NCI-H2227 (cell line): ENCODE data around the gene OR5K1.

Experiments
- DNase-seq: peaks from one replicate; lab custom pipeline; 2025; ENCODE audit not compliant: unreplicated experiment; lab: John Stamatoyannopoulos, UW

OR5K1 gene

GRCh38 chr3:98462901-98463300 is at the start of gene OR5K1:
Gene OR5K1, plus strand, starts transcription at chr3:98463201. Its CDS starts 6,376 bp downstream, at chr3:98469577.
- no peak for DNase-seq

- DNase-seq = no peak
Measured at GRCh38 chr3:98432575-98432974, 30.4 kb upstream of the OR5K1 start.

DNA sequence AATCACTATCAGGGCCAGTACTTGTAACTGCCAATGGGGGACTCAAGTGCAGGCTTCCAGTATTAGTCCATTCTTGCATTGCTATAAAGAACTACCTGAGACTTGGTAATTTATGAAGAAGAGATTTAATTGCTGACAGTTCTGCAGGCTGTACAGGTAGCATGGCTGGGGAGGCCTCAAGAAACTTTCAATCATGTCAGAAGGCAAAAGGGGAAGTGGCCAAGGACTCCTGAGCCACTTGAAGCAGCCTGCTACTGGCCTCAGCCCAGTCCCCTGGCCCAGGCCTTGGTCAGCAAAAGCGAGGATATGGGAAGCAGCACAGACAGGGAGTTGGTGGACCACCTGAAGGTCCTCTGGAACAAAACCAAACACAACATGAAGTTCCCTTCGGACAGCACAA is 29.2 kb upstream of the OR5K1 start:
- no peak for DNase-seq

GRCh38 chr3:98434412-98434811 is 28.6 kb upstream of the OR5K1 start:
- no peak for DNase-seq

- no peak for DNase-seq
Measured at GRCh38 chr3:98440283-98440682, 22.7 kb upstream of the OR5K1 start.

DNA sequence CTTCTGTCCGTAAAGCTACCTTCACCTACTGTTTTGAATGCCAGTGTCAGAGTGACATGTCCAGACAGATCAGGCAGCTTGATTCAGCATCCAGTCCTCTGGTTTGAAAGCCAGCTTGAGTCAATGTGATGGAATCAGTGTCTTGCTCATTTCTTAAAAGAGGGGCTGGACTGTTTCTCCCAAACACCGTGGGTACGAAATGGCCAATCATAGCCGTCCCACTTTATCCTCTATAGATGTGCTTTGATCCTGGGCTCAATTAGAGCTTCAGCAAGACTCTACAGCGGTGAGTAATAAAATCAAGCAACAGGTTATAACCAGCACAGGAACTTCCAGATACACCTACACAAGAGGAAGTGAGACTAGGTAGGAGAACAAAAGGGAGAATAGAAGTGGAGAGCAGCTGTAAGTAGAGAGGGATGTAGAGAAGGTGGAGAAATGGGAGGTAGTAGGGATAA is 17.0 kb upstream of the OR5K1 start:
- DNase-seq = no peak

GRCh38 chr3:98449606-98450193 is 13.3 kb upstream of the OR5K1 start:
- DNase-seq = no peak

GRCh38 chr3:98450372-98450771 is 12.6 kb upstream of the OR5K1 start:
- DNase-seq = no peak

DNA sequence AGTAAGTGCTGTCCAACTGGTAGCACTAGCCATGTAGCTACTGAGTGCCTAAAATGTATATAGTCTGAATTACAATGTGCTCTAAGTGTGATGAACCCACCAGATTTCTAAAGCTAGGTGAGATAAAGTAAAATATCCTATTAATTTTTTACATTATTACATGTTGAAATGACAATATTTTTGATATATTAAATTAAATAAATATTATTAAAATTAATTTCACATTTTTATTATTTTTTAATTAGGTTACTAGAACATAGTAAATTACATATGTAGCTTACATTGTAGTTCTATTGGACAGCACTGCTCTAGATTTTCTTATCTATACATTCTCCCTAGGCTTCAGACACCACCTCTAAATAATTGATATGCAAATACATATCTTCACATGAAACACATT is 9.2 kb upstream of the OR5K1 start:
- no peak for DNase-seq

- DNase-seq = no peak
Measured at GRCh38 chr3:98454929-98455328, 8.1 kb upstream of the OR5K1 start.

GRCh38 chr3:98457543-98457942 is 5.5 kb upstream of the OR5K1 start:
- DNase-seq = no peak

DNA sequence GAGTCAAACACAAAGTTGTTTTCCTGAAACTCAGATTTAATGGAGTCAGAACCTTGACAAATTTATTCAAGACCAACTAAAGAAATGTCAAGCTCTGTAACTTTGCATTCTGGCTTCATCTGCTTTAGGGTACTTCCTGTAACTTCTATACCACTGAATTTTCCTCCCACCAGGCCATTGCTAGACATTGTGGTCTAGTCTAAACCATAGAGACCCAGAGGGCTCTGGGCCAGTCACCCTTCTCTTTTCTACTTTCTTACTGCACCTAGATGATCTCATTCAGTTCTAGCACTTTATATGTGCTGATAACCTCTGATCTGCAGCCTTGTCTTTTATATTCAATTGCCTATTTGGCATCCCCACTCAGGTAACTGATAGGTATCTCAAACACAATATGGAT is 2.8 kb upstream of the OR5K1 start:
- no peak for DNase-seq

DNA sequence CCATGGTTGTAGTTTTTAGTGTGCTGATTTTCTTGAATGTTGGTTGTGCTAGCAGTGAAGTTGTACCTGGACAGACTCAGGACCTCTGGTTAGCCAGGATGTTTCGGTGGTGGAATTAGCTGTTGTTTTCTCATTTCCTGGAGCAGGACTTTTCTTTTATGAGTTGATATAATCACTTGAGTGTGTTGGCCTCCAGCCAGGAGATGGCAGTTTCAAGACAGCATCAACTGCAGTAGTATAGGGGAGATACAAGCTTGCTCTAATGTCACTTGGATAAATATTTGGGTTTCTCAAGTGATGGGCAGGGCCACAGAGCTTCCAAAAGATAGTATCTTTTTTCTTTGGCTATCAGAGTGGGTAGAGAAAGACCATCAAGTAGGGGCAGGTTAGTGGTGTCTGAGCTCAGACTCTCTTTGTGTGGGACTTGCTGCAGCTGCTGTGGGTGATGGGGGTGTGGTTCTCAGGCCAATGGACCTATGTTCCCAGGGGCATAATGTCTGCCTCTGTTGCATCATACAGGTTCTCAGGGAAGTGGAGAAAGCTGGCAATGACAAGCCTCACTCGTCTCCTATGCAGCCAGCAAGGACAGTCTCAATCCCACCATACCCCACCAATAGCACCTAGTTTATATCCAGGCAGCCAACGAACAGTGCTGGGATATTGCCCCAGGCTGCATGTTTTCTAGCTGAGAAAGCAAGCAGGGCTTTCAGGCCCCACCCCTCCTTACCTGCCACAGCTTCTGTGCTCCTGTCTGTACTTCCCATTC is 19.9 kb downstream of the OR5K1 start:
- no peak for DNase-seq

DNA sequence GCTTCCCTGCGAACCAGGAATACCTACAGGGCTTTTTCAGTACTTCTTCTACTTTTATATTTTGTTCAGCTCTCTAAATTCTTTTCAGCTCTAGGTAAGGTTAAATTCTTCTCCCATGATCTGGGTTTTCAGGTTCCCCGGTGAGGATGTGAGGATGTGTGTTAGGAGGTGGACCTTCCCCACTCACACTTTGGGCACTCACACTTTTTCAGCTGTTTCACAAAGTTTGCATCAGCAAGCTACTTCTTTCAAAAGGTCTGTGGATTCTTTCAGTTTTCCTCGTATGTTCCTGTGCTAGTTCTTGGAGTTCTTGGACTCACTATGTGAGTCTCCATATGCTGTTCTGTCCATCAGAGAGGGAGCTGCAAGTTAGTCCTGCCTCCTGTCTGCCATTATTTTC is 20.6 kb downstream of the OR5K1 start:
- DNase-seq = no peak

DNA sequence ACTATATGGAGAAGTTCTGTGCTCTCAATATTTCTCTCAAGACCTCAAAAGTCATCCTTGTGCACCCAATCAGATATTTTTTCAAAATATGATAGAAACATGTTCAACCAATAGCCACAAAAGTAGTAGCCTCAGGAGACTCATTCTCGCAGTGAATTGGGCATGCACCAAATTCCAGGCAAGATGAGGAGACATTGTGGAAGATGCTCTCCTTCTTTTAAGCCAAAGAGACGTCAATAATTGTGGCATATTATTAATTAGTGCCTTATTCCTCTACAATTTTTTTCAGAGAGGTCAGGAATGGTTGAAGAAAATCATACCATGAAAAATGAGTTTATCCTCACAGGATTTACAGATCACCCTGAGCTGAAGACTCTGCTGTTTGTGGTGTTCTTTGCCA is 34.4 kb downstream of the OR5K1 start, which contains the start of gene OR5K2:
Gene OR5K2 (plus strand): TSS at position 301 of the 400 bp plus-strand sequence. CDS start 0 bp downstream, at position 301.
- DNase-seq = no peak

DNA sequence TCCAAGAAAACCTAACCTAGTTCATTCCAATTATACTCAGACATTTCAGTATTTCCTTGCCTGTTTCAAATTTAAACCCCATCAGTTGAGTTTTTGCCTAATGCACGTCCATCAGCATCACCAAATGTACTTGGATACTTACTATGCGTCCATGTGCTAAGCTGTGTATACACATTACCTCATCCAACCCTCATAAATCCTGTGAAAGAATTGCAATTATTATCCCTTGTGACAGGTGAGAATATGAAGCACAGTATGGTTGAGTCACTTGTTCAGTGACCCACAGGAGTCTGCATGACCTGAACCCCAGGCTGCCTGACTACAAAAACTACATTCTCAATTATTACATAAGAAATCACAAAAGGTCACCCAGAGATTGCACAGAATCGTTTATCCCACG is 37.0 kb downstream of the OR5K1 start:
- DNase-seq = no peak

GRCh38 chr3:98501270-98501669 is 38.3 kb downstream of the OR5K1 start:
- no peak for DNase-seq

GRCh38 chr3:98501863-98502576 is 39.0 kb downstream of the OR5K1 start:
- DNase-seq = no peak

DNA sequence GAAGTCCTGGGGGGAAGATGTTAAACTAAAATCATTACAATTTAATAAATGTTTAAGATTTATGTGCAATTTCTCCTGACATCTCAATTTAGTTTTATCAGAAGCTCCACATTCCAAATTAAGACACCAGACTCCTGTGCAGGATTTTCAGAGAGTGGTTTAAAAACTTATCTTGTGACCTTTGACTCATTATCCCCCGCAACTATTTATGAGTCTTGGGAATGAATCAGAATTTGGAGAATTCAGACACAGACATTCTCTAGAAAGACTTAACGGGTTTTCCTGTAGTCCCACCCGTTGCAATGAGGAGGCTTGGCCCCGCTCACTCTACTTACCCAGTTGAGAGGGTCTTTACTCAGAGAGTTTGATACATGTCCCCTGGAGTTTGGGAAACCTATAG is 41.5 kb downstream of the OR5K1 start:
- DNase-seq = no peak

- no peak for DNase-seq
Measured at GRCh38 chr3:98508582-98508981, 45.6 kb downstream of the OR5K1 start.

GRCh38 chr3:98512576-98512975 is 49.6 kb downstream of the OR5K1 start:
- no peak for DNase-seq

- DNase-seq = no peak
Measured at GRCh38 chr3:98513091-98513511, 50.1 kb downstream of the OR5K1 start.
